ENCODE results near the gene IL17REL. TPM values are rescaled to one million over a fixed set of nuclear protein-coding genes. Genes with fewer than 3 reads are reported as not detected.

The IL17REL gene
- total RNA-seq, 6 experiments from 2014 or later: not detected

DNA sequence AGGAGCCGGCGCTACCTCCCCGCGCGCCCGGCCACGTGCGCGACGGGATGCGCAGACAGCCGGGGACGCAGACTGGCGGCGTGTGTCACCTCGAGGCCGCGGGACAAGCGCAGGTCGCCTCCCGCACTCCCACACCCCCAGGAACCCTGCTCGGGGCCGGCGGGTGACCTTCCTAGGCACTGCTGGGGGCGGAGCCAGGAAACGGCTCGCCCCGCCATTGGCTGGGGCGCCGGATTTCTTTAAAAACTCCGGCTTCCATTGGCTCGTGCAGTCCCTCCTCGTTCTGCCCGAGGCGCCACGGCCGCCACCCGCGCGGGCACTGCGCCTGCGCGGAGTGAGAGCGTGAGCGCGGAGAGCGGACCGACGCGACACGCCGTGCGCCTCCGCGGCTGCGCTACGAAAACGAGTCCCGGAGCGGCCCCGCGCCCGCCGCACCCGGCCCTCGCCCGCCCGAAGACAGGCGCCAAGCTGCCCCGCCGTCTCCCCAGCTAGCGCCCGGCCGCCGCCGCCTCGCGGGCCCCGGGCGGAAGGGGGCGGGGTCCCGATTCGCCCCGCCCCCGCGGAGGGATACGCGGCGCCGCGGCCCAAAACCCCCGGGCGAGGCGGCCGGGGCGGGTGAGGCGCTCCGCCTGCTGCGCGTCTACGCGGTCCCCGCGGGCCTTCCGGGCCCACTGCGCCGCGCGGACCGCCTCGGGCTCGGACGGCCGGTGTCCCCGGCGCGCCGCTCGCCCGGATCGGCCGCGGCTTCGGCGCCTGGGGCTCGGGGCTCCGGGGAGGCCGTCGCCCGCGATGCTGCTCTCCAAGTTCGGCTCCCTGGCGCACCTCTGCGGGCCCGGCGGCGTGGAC lies 52.2 kb downstream of the IL17REL start, which contains the start of gene PIM3:
PIM3 (plus strand) TSS at position 614 of the 846 bp plus-strand sequence; CDS start at position 790, 176 bp downstream.
- H3K4me1 Mint-ChIP-seq (ENCODE audit: low read depth): peaks cover 12% of the 10 kb centered on the region; the same call in 1 of the 2 replicates
- H3K36me3 Mint-ChIP-seq (ENCODE audit: low read depth): peaks cover 5% of the 10 kb centered on the region; the same call in 1 of the 2 replicates
- no peaks in the 10 kb centered on the region; the same call in none of the 2 replicates for H3K27me3 Mint-ChIP-seq (ENCODE audit: insufficient read depth)
- no peaks in the 10 kb centered on the region for H3K9me3 Mint-ChIP-seq
- peak within 1 kb of the TSS; percentile 89 for H3K4me3 Mint-ChIP-seq
- H3K27ac Mint-ChIP-seq: peak within 1 kb of the TSS; percentile 72
- peak; percentile 94 for DNase-seq
- TF ChIP-seq, protein P1, sequence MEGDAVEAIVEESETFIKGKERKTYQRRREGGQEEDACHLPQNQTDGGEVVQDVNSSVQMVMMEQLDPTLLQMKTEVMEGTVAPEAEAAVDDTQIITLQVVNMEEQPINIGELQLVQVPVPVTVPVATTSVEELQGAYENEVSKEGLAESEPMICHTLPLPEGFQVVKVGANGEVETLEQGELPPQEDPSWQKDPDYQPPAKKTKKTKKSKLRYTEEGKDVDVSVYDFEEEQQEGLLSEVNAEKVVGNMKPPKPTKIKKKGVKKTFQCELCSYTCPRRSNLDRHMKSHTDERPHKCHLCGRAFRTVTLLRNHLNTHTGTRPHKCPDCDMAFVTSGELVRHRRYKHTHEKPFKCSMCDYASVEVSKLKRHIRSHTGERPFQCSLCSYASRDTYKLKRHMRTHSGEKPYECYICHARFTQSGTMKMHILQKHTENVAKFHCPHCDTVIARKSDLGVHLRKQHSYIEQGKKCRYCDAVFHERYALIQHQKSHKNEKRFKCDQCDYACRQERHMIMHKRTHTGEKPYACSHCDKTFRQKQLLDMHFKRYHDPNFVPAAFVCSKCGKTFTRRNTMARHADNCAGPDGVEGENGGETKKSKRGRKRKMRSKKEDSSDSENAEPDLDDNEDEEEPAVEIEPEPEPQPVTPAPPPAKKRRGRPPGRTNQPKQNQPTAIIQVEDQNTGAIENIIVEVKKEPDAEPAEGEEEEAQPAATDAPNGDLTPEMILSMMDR (IDR thresholded peaks at IDR 0.05): no peak

DNA sequence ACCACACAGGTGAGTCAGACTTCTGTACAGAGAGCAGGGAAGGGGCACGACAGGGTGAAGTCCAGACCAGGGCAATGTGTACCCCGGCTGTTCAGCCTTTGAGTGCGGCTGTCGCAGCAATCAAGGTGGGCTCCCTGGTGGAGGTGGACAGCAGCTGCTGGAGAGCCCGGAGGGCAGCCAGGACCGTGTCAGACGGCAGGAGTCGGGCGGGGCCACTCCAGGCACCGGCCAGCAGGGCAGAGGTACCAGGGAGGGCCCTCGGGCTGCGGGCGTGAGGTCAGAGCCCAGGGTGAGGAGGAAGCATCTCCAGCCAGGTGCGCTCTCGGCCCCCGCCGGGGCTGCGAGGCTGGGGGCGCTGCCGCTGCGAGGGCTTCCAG lies 52.8 kb downstream of the IL17REL start:
- peaks cover 5% of the 10 kb centered on the region; the same call in 1 of the 2 replicates for H3K36me3 Mint-ChIP-seq (ENCODE audit: low read depth)
- no peaks in the 10 kb centered on the region for H3K9me3 Mint-ChIP-seq
- DNase-seq: peak; percentile 36

DNA sequence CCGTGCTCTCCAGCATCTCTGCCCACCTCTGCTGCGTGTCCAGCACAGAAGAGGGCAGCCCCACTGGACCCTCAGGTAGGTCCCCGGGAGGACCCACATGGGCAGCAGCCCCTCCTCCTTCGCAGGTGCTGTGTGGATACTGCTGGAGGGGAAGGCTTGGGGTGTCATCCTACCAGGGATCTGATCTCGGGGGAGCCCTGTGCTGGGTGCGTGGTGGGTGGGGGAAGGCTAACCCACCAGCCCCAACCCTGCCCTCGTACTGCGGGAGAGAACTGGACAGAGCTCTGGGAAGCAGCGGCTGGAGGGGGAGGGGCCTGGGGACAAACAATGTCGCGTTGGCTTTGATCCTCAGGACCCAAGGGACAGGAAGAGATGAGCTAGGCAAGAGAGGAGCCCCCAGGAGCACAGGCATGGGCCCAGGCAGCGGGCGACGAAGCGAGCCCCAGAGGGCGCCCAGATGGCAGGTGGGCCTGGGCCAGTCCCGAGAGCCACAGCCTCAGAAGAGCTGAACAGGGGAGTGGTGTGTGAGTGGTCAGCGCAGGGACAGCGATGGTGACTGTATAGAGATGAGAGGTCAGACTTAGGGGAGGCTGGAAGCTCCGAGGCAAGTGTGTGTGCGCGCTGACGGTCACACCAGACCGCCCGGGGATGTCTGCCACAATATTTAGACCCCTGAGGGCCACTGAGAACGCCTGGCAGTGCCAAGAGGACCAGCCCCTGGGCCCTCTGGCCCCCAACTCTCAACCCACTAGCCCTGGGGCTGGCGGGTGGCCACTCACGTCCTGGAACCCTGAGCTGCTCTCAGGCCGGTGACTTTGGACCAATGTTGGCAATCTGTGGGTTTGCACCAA lies 53.4 kb downstream of the IL17REL start:
- peak overlapping the region; percentile 81 for H3K4me3 Mint-ChIP-seq
- H3K27ac Mint-ChIP-seq: peak overlapping the region; percentile 72
- no peak for DNase-seq
- H3K4me1 Mint-ChIP-seq (ENCODE audit: low read depth): peaks cover 12% of the 10 kb centered on the region; the same call in 1 of the 2 replicates
- H3K9me3 Mint-ChIP-seq: no peaks in the 10 kb centered on the region
- peaks cover 5% of the 10 kb centered on the region; the same call in 1 of the 2 replicates for H3K36me3 Mint-ChIP-seq (ENCODE audit: low read depth)
- TF ChIP-seq, protein P1 (IDR thresholded peaks at IDR 0.05): no peak
- no peaks in the 10 kb centered on the region; the same call in 1 of the 2 replicates for H3K27me3 Mint-ChIP-seq (ENCODE audit: insufficient read depth)

More for the DNA sequence above, 52.8 kb downstream of the IL17REL start:
- Mint-ChIP-seq H3K4me1 (ENCODE audit: low read depth) (peaks cover 12% of the 10 kb centered on the region; the same call in 1 of the 2 replicates), H3K27me3 (ENCODE audit: insufficient read depth) (no peaks in the 10 kb centered on the region; the same call in none of the 2 replicates), H3K4me3 (peak overlapping the region; percentile 81), H3K27ac (peak overlapping the region; percentile 72)
- TF ChIP-seq, protein P1 (IDR thresholded peaks at IDR 0.05): peak; percentile 25; the same call in 1 of the 2 replicates

DNA sequence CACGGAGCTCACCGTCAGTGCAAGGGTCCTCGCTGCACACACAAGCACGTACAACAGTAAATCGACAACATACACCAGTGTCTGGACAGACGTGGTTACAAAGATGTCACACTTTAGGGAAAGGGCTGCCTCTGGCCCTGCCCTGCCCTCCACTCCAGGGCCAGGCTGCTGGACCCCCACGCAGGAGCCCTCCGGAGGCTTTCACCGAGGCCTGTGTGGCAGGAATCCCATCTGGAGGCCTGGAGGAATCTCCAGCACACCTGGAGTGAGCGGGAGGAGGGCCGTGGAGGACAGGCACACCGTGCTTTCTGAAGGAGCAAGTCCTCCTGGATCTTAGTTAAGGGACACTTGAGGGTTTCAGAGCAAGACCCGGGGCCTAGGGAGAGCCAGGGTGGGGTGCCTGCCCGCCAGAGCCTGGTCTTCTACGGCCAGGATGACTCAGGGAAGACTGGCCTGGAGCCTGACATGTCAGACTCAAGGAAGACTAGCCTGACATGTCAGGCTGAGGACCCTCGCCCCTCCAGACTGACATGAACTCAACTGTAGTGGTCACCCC lies 54.1 kb downstream of the IL17REL start:
- TF ChIP-seq, protein P1 (IDR thresholded peaks at IDR 0.05): no peak
- Mint-ChIP-seq H3K27ac (no peak overlapping the region), H3K27me3 (ENCODE audit: insufficient read depth) (no peaks in the 10 kb centered on the region; the same call in 1 of the 2 replicates), H3K4me1 (ENCODE audit: low read depth) (peaks cover 6% of the 10 kb centered on the region; the same call in 1 of the 2 replicates), H3K4me3 (no peak overlapping the region), H3K9me3 (no peaks in the 10 kb centered on the region), H3K36me3 (ENCODE audit: low read depth) (no peaks in the 10 kb centered on the region)
- DNase-seq: no peak

DNA sequence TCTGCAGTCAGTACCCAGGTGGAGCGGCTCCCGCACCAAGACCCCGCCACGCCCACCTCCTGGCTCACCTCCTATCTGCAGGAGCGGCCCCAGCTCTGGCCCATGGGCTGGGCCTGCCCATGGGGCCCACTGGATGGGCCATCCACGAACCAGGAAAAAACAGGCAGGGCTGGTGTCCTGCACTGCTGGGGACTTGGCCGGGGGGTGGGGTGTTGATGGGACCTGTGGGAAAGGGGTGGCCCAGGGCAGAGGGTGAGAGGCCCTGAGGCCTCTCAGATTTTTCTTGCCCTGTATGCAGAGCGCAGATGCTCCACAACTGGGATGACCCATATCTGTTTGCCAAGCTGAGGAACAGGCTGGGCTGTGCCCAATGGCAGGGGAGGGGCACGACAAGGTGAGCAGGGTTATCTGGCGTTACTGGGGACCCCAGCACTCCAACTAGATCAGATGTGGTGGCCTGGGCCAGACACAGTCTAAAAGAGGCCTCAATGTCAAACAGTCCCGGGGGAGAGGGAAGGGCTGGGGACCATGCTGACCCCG lies 54.7 kb downstream of the IL17REL start:
- TF ChIP-seq, protein P1 (IDR thresholded peaks at IDR 0.05): no peak
- Mint-ChIP-seq H3K9me3 (no peaks in the 10 kb centered on the region), H3K4me3 (no peak overlapping the region), H3K4me1 (ENCODE audit: low read depth) (peaks cover 5% of the 10 kb centered on the region; the same call in 1 of the 2 replicates), H3K36me3 (ENCODE audit: low read depth) (no peaks in the 10 kb centered on the region), H3K27me3 (ENCODE audit: insufficient read depth) (no peaks in the 10 kb centered on the region; the same call in 1 of the 2 replicates), H3K27ac (no peak overlapping the region)
- DNase-seq: no peak

All from HFFc6 (cell line).